NCI-H146 (cell line): ENCODE data around the gene TBC1D25.

Experiments used
- DNase-seq: peaks from one replicate; lab custom pipeline; 2025; lab: John Stamatoyannopoulos, UW

TBC1D25 gene

GRCh38 chrX:48539345-48540027 lies at the start of gene TBC1D25:
TBC1D25 (plus strand) TSS chrX:48539714; CDS start chrX:48539798, 84 bp downstream.
- DNase-seq, result peak; percentile 99

GRCh38 chrX:48489892-48490291 lies 49.6 kb upstream of the TBC1D25 start:
- no peak for DNase-seq

GRCh38 chrX:48490661-48491060 lies 48.9 kb upstream of the TBC1D25 start:
- no peak for DNase-seq

- DNase-seq, result no peak
Measured at GRCh38 chrX:48491809-48492208, 47.7 kb upstream of the TBC1D25 start.

GRCh38 chrX:48492293-48492910 lies 47.1 kb upstream of the TBC1D25 start:
- DNase-seq, result no peak

GRCh38 chrX:48493890-48494364 lies 45.6 kb upstream of the TBC1D25 start:
- peak; percentile 51 for DNase-seq

GRCh38 chrX:48496660-48497059 lies 42.9 kb upstream of the TBC1D25 start:
- no peak for DNase-seq

- no peak for DNase-seq
Measured at GRCh38 chrX:48497871-48498270, 41.6 kb upstream of the TBC1D25 start.

- no peak for DNase-seq
Measured at GRCh38 chrX:48498374-48498809, 41.1 kb upstream of the TBC1D25 start.

GRCh38 chrX:48504261-48504660 lies 35.3 kb upstream of the TBC1D25 start:
- DNase-seq, result no peak

GRCh38 chrX:48505481-48505880 lies 34.0 kb upstream of the TBC1D25 start:
- no peak for DNase-seq

GRCh38 chrX:48507246-48507645 lies 32.3 kb upstream of the TBC1D25 start:
- DNase-seq, result no peak

GRCh38 chrX:48508400-48509244 lies 30.9 kb upstream of the TBC1D25 start, which contains the start of gene PORCN:
PORCN (plus strand) TSS chrX:48508992; CDS start chrX:48509821, 829 bp downstream.
- peak; percentile 78 for DNase-seq

- peak; percentile 30 for DNase-seq
Measured at GRCh38 chrX:48509245-48509590, 30.3 kb upstream of the TBC1D25 start.

GRCh38 chrX:48509619-48510018 lies 29.9 kb upstream of the TBC1D25 start:
- DNase-seq, result no peak

- no peak for DNase-seq
Measured at GRCh38 chrX:48511560-48511959, 28.0 kb upstream of the TBC1D25 start.

GRCh38 chrX:48512371-48512935 lies 27.1 kb upstream of the TBC1D25 start:
- DNase-seq, result no peak

GRCh38 chrX:48513670-48514069 lies 25.8 kb upstream of the TBC1D25 start:
- DNase-seq, result no peak

GRCh38 chrX:48514126-48514806 lies 25.2 kb upstream of the TBC1D25 start:
- DNase-seq, result no peak

GRCh38 chrX:48514868-48515460 lies 24.6 kb upstream of the TBC1D25 start:
- no peak for DNase-seq

GRCh38 chrX:48515842-48516241 lies 23.7 kb upstream of the TBC1D25 start:
- DNase-seq, result no peak
